ENCODE results near the gene CAMTA1.

CAMTA1 gene

GRCh38 chr1:7077970-7078369, 292.7 kb downstream of the CAMTA1 start:
- DNase-seq = no peak
- Histone ChIP-seq H3F3A (ENCODE audit: insufficient read depth, low read length) (no peaks in the 10 kb centered on the region), H3K27ac (ENCODE audit: low read length) (no peak overlapping the region), H4K20me1 (ENCODE audit: insufficient read depth, low read length) (no peaks in the 10 kb centered on the region), H2AFZ (ENCODE audit: low read length) (no peak overlapping the region), H3K27me3 (replicated peaks; ENCODE audit: insufficient read depth, low read length) (peaks cover 81% of the 10 kb centered on the region), H3K79me2 (ENCODE audit: low read length) (no peaks in the 10 kb centered on the region), H3K9ac (ENCODE audit: low read length) (no peak overlapping the region), H3K9me3 (replicated peaks; ENCODE audit: insufficient read depth, low read length) (no peaks in the 10 kb centered on the region), H3K4me1 (ENCODE audit: low read length) (no peaks in the 10 kb centered on the region), H3K4me3 (ENCODE audit: low read length) (no peak overlapping the region), H3K4me2 (ENCODE audit: low read depth, low read length) (no peak overlapping the region), H3K9me2 (replicated peaks; ENCODE audit: insufficient read depth, low read length) (no peaks in the 10 kb centered on the region), H3K36me3 (replicated peaks; ENCODE audit: insufficient read depth, low read length) (no peaks in the 10 kb centered on the region)
- TF ChIP-seq EZH2phosphoT487 (IDR thresholded peaks at IDR 0.05; ENCODE audit: low read length) (no peak), EZH2 (optimal IDR thresholded peaks at IDR 0.05; ENCODE audit: low read depth, low read length) (no peak), CTCF (IDR thresholded peaks at IDR 0.05; ENCODE audit: low read length) (no peak)

- H3K9me3 ChIP-seq (replicated peaks; ENCODE audit: insufficient read depth, low read length) = no peaks in the 10 kb centered on the region
- H3K36me3 ChIP-seq (replicated peaks; ENCODE audit: insufficient read depth, low read length) = no peaks in the 10 kb centered on the region
- H3K9ac ChIP-seq (ENCODE audit: low read length) = no peak overlapping the region
- DNase-seq = no peak
- peaks cover 83% of the 10 kb centered on the region for H3K27me3 ChIP-seq (replicated peaks; ENCODE audit: insufficient read depth, low read length)
- no peaks in the 10 kb centered on the region for H3K79me2 ChIP-seq (ENCODE audit: low read length)
- H3K27ac ChIP-seq (ENCODE audit: low read length) = no peak overlapping the region
- no peak overlapping the region for H3K4me2 ChIP-seq (ENCODE audit: low read depth, low read length)
- TF ChIP-seq CTCF (IDR thresholded peaks at IDR 0.05; ENCODE audit: low read length) (no peak), EZH2phosphoT487 (IDR thresholded peaks at IDR 0.05; ENCODE audit: low read length) (no peak), EZH2 (optimal IDR thresholded peaks at IDR 0.05; ENCODE audit: low read depth, low read length) (no peak)
- H3K9me2 ChIP-seq (replicated peaks; ENCODE audit: insufficient read depth, low read length) = no peaks in the 10 kb centered on the region
- H2AFZ ChIP-seq (ENCODE audit: low read length) = no peak overlapping the region
- H3K4me1 ChIP-seq (ENCODE audit: low read length) = no peaks in the 10 kb centered on the region
- H4K20me1 ChIP-seq (ENCODE audit: insufficient read depth, low read length) = no peaks in the 10 kb centered on the region
- no peaks in the 10 kb centered on the region for H3F3A ChIP-seq (ENCODE audit: insufficient read depth, low read length)
- no peak overlapping the region for H3K4me3 ChIP-seq (ENCODE audit: low read length)
Measured at GRCh38 chr1:7079637-7080036, 294.4 kb downstream of the CAMTA1 start.

GRCh38 chr1:7084232-7084894, 299.1 kb downstream of the CAMTA1 start:
- H3F3A ChIP-seq (ENCODE audit: insufficient read depth, low read length) = no peaks in the 10 kb centered on the region
- DNase-seq = no peak

More at GRCh38 chr1:7084232-7084894, 299.1 kb downstream of the CAMTA1 start:
- no peaks in the 10 kb centered on the region for H3K79me2 ChIP-seq (ENCODE audit: low read length)
- peaks cover 97% of the 10 kb centered on the region for H3K27me3 ChIP-seq (replicated peaks; ENCODE audit: insufficient read depth, low read length)
- H3K9me3 ChIP-seq (replicated peaks; ENCODE audit: insufficient read depth, low read length) = no peaks in the 10 kb centered on the region
- H3K36me3 ChIP-seq (replicated peaks; ENCODE audit: insufficient read depth, low read length) = no peaks in the 10 kb centered on the region
- H3K4me3 ChIP-seq (ENCODE audit: low read length) = no peak overlapping the region
- H3K27ac ChIP-seq (ENCODE audit: low read length) = no peak overlapping the region
- H3K9ac ChIP-seq (ENCODE audit: low read length) = no peak overlapping the region
- H2AFZ ChIP-seq (ENCODE audit: low read length) = no peak overlapping the region
- H3K9me2 ChIP-seq (replicated peaks; ENCODE audit: insufficient read depth, low read length) = no peaks in the 10 kb centered on the region
- H4K20me1 ChIP-seq (ENCODE audit: insufficient read depth, low read length) = no peaks in the 10 kb centered on the region
- no peaks in the 10 kb centered on the region for H3K4me1 ChIP-seq (ENCODE audit: low read length)
- H3K4me2 ChIP-seq (ENCODE audit: low read depth, low read length) = no peak overlapping the region
- no peak for TF ChIP-seq EZH2 (optimal IDR thresholded peaks at IDR 0.05; ENCODE audit: low read depth, low read length)
- no peak for TF ChIP-seq CTCF (IDR thresholded peaks at IDR 0.05; ENCODE audit: low read length)
- no peak for TF ChIP-seq EZH2phosphoT487 (IDR thresholded peaks at IDR 0.05; ENCODE audit: low read length)
